Peyer's patch (tissue), 4 donors: Measurements from ENCODE around the gene ABCG8. TPM values are rescaled to one million over a fixed set of nuclear protein-coding genes. Genes with fewer than 3 reads are reported as not detected.

Experiments
- DNase-seq, 3 donors: peaks; one replicate each; pipeline ENCODE4 v3.0.0-alpha.2; 2017 to 2019
- H3K27ac ChIP-seq, 4 donors: fragments of 200-600 bp; sonication (generic); one replicate each; pipeline ENCODE4 v1.5.1; 2016 to 2019
- H3K27me3 ChIP-seq, 2 donors: fragments of 200-600 bp; sonication (generic); one replicate each; pipeline ENCODE4 v1.5.1; 2019
- H3K36me3 ChIP-seq, 3 donors: fragments of 200-600 bp; sonication (generic); one replicate each; pipeline ENCODE4 v1.5.1; 2016 to 2019
- H3K4me1 ChIP-seq, 4 donors: fragments of 200-600 bp; sonication (generic); one replicate each; pipeline ENCODE4 v1.5.1; 2016 to 2019
- H3K4me3 ChIP-seq, 4 donors: fragments of 200-600 bp; sonication (generic); 1 replicate in 3 of 4; 2 replicates in 1 of 4; pipeline ENCODE4 v1.5.1; 2016 to 2019; ENCODE audit warnings: mild to moderate bottlenecking in 1 of 4
- H3K9me3 ChIP-seq, 4 donors: fragments of 200-600 bp; sonication (generic); one replicate each; pipeline ENCODE4 v1.5.1; 2016 to 2019; ENCODE audit warnings: mild to moderate bottlenecking in 1 of 4
- CTCF ChIP-seq, 6 experiments: fragments of 450-650 bp in 4 of 6; fragments of 200-600 bp in 2 of 6; sonication (generic) in 1 of 6; IDR thresholded peaks; one replicate each; pipeline ENCODE4 v1.5.1; 2017 to 2019; ENCODE audit warnings: antibody characterized with exemption in 6 of 6, mild to moderate bottlenecking in 3 of 6, moderate library complexity in 1 of 6
- POLR2A ChIP-seq, 2 donors: fragments of 450-650 bp; IDR thresholded peaks; one replicate each; pipeline ENCODE4 v1.5.1; 2017; ENCODE audit warnings: antibody characterized with exemption in 2 of 2, mild to moderate bottlenecking in 2 of 2, moderate library complexity in 2 of 2
- total RNA-seq, 4 donors: library from RNA; depleted of rRNA; stranded (reverse); fragments of >200 nt; gene quantifications; one replicate each; pipeline ENCODE4 v1.1.0, GENCODE V29; 2016

ABCG8 gene
- total RNA-seq, 4 donors from 2014 or later: 3.3 to 31.5 (median 16.4) TPM

- H3K27me3 ChIP-seq: no peaks in the 10 kb centered on the region
- peak overlapping the region in 3 of 4 donors; percentile 37 to 55 (median 42) for H3K27ac ChIP-seq
Observed at GRCh38 chr2:43845181-43845580, 6.4 kb downstream of the ABCG8 start.

GRCh38 chr2:43846140-43846793 lies 7.5 kb downstream of the ABCG8 start:
- Histone ChIP-seq H3K9me3 (no peaks in the 10 kb centered on the region), H3K27ac (peak overlapping the region in 2 of 4 donors; percentile 17 to 69), H3K36me3 (no peaks in the 10 kb centered on the region), H3K4me1 (no peaks in the 10 kb centered on the region), H3K4me3 (no peak overlapping the region), H3K27me3 (no peaks in the 10 kb centered on the region)
- DNase-seq: no peak
- TF ChIP-seq POLR2A (IDR thresholded peaks at IDR 0.05): no peak

More at GRCh38 chr2:43845181-43845580, 6.4 kb downstream of the ABCG8 start:
- no peaks in the 10 kb centered on the region for H3K9me3 ChIP-seq
- DNase-seq: no peak
- H3K4me1 ChIP-seq: no peaks in the 10 kb centered on the region
- no peak for TF ChIP-seq CTCF (IDR thresholded peaks at IDR 0.05)
- no peak for TF ChIP-seq POLR2A (IDR thresholded peaks at IDR 0.05)
- H3K36me3 ChIP-seq: no peaks in the 10 kb centered on the region
- H3K4me3 ChIP-seq: no peak overlapping the region

GRCh38 chr2:43848214-43848613 lies 9.4 kb downstream of the ABCG8 start:
- no peaks in the 10 kb centered on the region for H3K36me3 ChIP-seq
- H3K27me3 ChIP-seq: no peaks in the 10 kb centered on the region
- no peaks in the 10 kb centered on the region for H3K4me1 ChIP-seq
- H3K9me3 ChIP-seq: no peaks in the 10 kb centered on the region
- DNase-seq: no peak
- no peak overlapping the region for H3K4me3 ChIP-seq
- TF ChIP-seq CTCF (IDR thresholded peaks at IDR 0.05) (no peak), POLR2A (IDR thresholded peaks at IDR 0.05) (no peak)
- H3K27ac ChIP-seq: peak overlapping the region in 1 of 4 donors; percentile 9

- H3K9me3 ChIP-seq: no peaks in the 10 kb centered on the region
- no peaks in the 10 kb centered on the region for H3K36me3 ChIP-seq
- peaks cover 0 to 3% (median 0%) of the 10 kb centered on the region in 4 donors for H3K4me1 ChIP-seq
- no peak for DNase-seq
- TF ChIP-seq POLR2A (IDR thresholded peaks at IDR 0.05) (no peak), CTCF (IDR thresholded peaks at IDR 0.05) (no peak)
- no peak overlapping the region for H3K4me3 ChIP-seq
- no peak overlapping the region for H3K27ac ChIP-seq
- no peaks in the 10 kb centered on the region for H3K27me3 ChIP-seq
Observed at GRCh38 chr2:43851011-43851980, 12.5 kb downstream of the ABCG8 start.

GRCh38 chr2:43852196-43852730 lies 13.5 kb downstream of the ABCG8 start:
- Histone ChIP-seq H3K27ac (peak overlapping the region in 1 of 4 donors; percentile 16), H3K4me1 (peaks cover 0 to 3% (median 0%) of the 10 kb centered on the region in 4 donors), H3K36me3 (no peaks in the 10 kb centered on the region), H3K27me3 (no peaks in the 10 kb centered on the region), H3K4me3 (no peak overlapping the region), H3K9me3 (no peaks in the 10 kb centered on the region)
- no peak for TF ChIP-seq POLR2A (IDR thresholded peaks at IDR 0.05)
- no peak for TF ChIP-seq CTCF (IDR thresholded peaks at IDR 0.05)
- no peak for DNase-seq
